ENCODE measurements around the gene FBXO31.

The FBXO31 gene

GRCh38 chr16:87303962-87304521 lies 79.5 kb downstream of the FBXO31 start:
- Mint-ChIP-seq H3K36me3 (ENCODE audit: low read depth) (peaks cover 8% of the 10 kb centered on the region), H3K4me1 (ENCODE audit: low read depth) (peaks cover 15% of the 10 kb centered on the region), H3K9me3 (peaks cover 4% of the 10 kb centered on the region), H3K4me3 (no peak overlapping the region), H3K27ac (peak overlapping the region; percentile 61), H3K27me3 (no peaks in the 10 kb centered on the region)
- no peak for DNase-seq

- no peak for DNase-seq
- no peak overlapping the region for H3K4me3 Mint-ChIP-seq
- peaks cover 8% of the 10 kb centered on the region for H3K36me3 Mint-ChIP-seq (ENCODE audit: low read depth)
- H3K9me3 Mint-ChIP-seq, result peaks cover under 1% of the 10 kb centered on the region
- peak overlapping the region; percentile 61 for H3K27ac Mint-ChIP-seq
- no peaks in the 10 kb centered on the region for H3K27me3 Mint-ChIP-seq
- H3K4me1 Mint-ChIP-seq (ENCODE audit: low read depth), result peaks cover 10% of the 10 kb centered on the region
Observed at GRCh38 chr16:87303431-87303930, 80.1 kb downstream of the FBXO31 start.

DNA sequence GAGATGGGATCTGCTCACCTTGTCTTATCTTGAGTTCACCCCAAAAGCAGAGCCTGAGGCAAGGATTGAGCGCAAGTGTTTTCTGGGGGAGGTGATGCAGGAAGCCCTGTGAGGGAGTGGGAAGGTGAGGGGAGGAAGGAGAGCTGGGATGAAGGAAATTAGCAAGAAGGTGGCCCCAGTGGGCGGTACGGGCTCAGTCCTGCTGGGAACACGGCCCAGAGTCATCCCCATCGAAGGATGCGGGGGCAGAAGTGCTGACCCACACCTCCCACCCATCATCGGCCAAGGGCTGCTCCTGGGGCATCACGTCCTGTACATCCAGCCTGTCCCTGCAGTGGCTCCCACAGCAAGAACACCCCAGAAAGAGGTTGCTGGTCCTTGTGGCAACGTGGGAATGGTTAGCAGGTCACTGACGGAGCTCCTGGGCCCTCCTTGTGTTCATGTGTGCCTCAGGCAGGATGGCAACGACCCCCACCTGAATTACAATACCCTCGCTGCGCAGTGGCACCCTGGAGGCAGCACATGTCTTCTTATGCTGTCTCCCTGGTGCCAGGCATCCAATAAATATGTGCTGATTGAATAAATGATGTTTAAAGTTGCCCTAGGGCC lies 84.6 kb downstream of the FBXO31 start:
- no peaks in the 10 kb centered on the region for H3K27me3 Mint-ChIP-seq
- H3K4me3 Mint-ChIP-seq, result no peak overlapping the region
- no peaks in the 10 kb centered on the region for H3K9me3 Mint-ChIP-seq
- no peak overlapping the region for H3K27ac Mint-ChIP-seq
- DNase-seq, result no peak
- H3K36me3 Mint-ChIP-seq (ENCODE audit: low read depth), result peaks cover 9% of the 10 kb centered on the region
- H3K4me1 Mint-ChIP-seq (ENCODE audit: low read depth), result peaks cover 11% of the 10 kb centered on the region

GRCh38 chr16:87297918-87298631 lies 85.5 kb downstream of the FBXO31 start:
- Mint-ChIP-seq H3K27me3 (no peaks in the 10 kb centered on the region), H3K27ac (no peak overlapping the region), H3K9me3 (no peaks in the 10 kb centered on the region), H3K4me1 (ENCODE audit: low read depth) (peaks cover 4% of the 10 kb centered on the region), H3K36me3 (ENCODE audit: low read depth) (peaks cover 9% of the 10 kb centered on the region), H3K4me3 (no peak overlapping the region)
- DNase-seq, result peak; percentile 52

DNA sequence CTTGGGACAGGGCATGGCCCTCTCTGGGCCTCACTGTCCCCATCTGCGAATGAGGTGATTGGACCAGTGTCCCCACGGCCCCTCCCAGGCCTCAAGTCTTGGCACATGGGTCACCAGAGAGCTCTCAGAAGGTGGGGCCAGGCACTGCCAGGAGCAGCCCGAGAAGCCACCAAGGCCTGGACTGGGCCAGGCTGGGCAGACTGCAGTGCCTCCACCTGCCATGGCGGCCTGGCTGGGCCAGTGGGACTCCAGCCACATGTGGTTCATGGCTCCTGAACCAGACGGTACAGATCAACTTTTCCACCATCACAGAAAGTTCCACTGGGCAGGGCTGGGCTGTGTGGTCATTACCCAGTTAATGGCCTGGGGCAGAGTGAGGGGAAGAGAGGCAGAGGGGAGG lies 86.2 kb downstream of the FBXO31 start:
- Mint-ChIP-seq H3K27ac (no peak overlapping the region), H3K36me3 (ENCODE audit: low read depth) (peaks cover 13% of the 10 kb centered on the region), H3K4me3 (no peak overlapping the region), H3K9me3 (peaks cover 3% of the 10 kb centered on the region), H3K4me1 (ENCODE audit: low read depth) (peaks cover 2% of the 10 kb centered on the region), H3K27me3 (no peaks in the 10 kb centered on the region)
- no peak for DNase-seq

- Mint-ChIP-seq H3K27ac (no peak overlapping the region), H3K9me3 (peaks cover 6% of the 10 kb centered on the region), H3K36me3 (ENCODE audit: low read depth) (peaks cover 16% of the 10 kb centered on the region), H3K27me3 (no peaks in the 10 kb centered on the region), H3K4me3 (no peak overlapping the region), H3K4me1 (ENCODE audit: low read depth) (peaks cover 2% of the 10 kb centered on the region)
- no peak for DNase-seq
Observed at GRCh38 chr16:87295661-87296531, 87.7 kb downstream of the FBXO31 start.

- H3K27ac Mint-ChIP-seq, result no peak overlapping the region
- no peak overlapping the region for H3K4me3 Mint-ChIP-seq
- peaks cover 2% of the 10 kb centered on the region for H3K4me1 Mint-ChIP-seq (ENCODE audit: low read depth)
- H3K27me3 Mint-ChIP-seq, result no peaks in the 10 kb centered on the region
- DNase-seq, result no peak
- peaks cover 16% of the 10 kb centered on the region for H3K36me3 Mint-ChIP-seq (ENCODE audit: low read depth)
- H3K9me3 Mint-ChIP-seq, result peaks cover 6% of the 10 kb centered on the region
Observed at GRCh38 chr16:87295259-87295658, 88.3 kb downstream of the FBXO31 start.

- H3K4me1 Mint-ChIP-seq (ENCODE audit: low read depth), result peaks cover 2% of the 10 kb centered on the region
- H3K36me3 Mint-ChIP-seq (ENCODE audit: low read depth), result peaks cover 16% of the 10 kb centered on the region
- DNase-seq, result no peak
- peaks cover 6% of the 10 kb centered on the region for H3K9me3 Mint-ChIP-seq
- no peak overlapping the region for H3K4me3 Mint-ChIP-seq
- H3K27ac Mint-ChIP-seq, result no peak overlapping the region
- no peaks in the 10 kb centered on the region for H3K27me3 Mint-ChIP-seq
Observed at GRCh38 chr16:87293990-87294389, 89.6 kb downstream of the FBXO31 start.

DNA sequence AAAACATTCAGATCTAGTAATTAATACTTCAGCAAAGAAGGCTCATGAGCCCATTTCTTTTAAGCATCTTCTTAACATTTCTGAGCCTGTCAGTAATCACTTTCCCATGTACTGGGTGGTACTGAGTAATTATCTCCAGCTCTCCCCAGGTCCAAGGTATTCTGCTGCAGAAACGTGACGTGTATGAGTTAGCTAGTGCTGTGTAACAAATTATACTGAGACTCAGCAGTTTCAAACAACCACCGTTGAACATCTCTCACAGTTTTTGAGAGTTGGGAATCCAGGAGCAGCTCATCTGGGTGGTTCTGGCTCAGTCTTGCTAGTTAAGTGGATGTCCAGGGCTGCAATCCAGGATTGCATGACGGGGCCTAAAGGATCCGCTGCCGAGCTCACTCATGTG lies 91.6 kb downstream of the FBXO31 start:
- no peaks in the 10 kb centered on the region for H3K4me1 Mint-ChIP-seq (ENCODE audit: low read depth)

GRCh38 chr16:87288753-87289362 lies 94.7 kb downstream of the FBXO31 start:
- Mint-ChIP-seq H3K27ac (no peak overlapping the region), H3K4me3 (no peak overlapping the region), H3K36me3 (ENCODE audit: low read depth) (peaks cover 10% of the 10 kb centered on the region), H3K4me1 (ENCODE audit: low read depth) (no peaks in the 10 kb centered on the region), H3K9me3 (peaks cover 8% of the 10 kb centered on the region), H3K27me3 (no peaks in the 10 kb centered on the region)
- DNase-seq, result no peak

More for the DNA sequence above, 91.6 kb downstream of the FBXO31 start:
- Mint-ChIP-seq H3K9me3 (peaks cover 6% of the 10 kb centered on the region), H3K27ac (no peak overlapping the region), H3K27me3 (no peaks in the 10 kb centered on the region), H3K36me3 (ENCODE audit: low read depth) (peaks cover 10% of the 10 kb centered on the region), H3K4me3 (no peak overlapping the region)
- no peak for DNase-seq

GRCh38 chr16:87286839-87287626 lies 96.5 kb downstream of the FBXO31 start:
- H3K9me3 Mint-ChIP-seq, result peaks cover 3% of the 10 kb centered on the region
- H3K27ac Mint-ChIP-seq, result no peak overlapping the region

GRCh38 chr16:87284183-87284582 lies 99.4 kb downstream of the FBXO31 start:
- Mint-ChIP-seq H3K36me3 (ENCODE audit: low read depth) (no peaks in the 10 kb centered on the region), H3K9me3 (peaks cover 2% of the 10 kb centered on the region), H3K4me1 (ENCODE audit: low read depth) (no peaks in the 10 kb centered on the region), H3K27me3 (peaks cover 2% of the 10 kb centered on the region), H3K27ac (no peak overlapping the region), H3K4me3 (no peak overlapping the region)
- no peak for DNase-seq

More at GRCh38 chr16:87286839-87287626, 96.5 kb downstream of the FBXO31 start:
- no peaks in the 10 kb centered on the region for H3K4me1 Mint-ChIP-seq (ENCODE audit: low read depth)
- no peak overlapping the region for H3K4me3 Mint-ChIP-seq
- H3K27me3 Mint-ChIP-seq, result no peaks in the 10 kb centered on the region
- H3K36me3 Mint-ChIP-seq (ENCODE audit: low read depth), result peaks cover 4% of the 10 kb centered on the region
- DNase-seq, result no peak

GRCh38 chr16:87279094-87279658 lies 104.4 kb downstream of the FBXO31 start:
- peaks cover 11% of the 10 kb centered on the region for H3K27me3 Mint-ChIP-seq
- H3K9me3 Mint-ChIP-seq, result no peaks in the 10 kb centered on the region
- no peak overlapping the region for H3K4me3 Mint-ChIP-seq
- no peak overlapping the region for H3K27ac Mint-ChIP-seq
- no peaks in the 10 kb centered on the region for H3K36me3 Mint-ChIP-seq (ENCODE audit: low read depth)
- peaks cover 8% of the 10 kb centered on the region for H3K4me1 Mint-ChIP-seq (ENCODE audit: low read depth)
- no peak for DNase-seq
